ENCODE measurements around the gene THRSP. TPM values are rescaled to one million over a fixed set of nuclear protein-coding genes. Genes with fewer than 3 reads are reported as not detected.

THRSP gene
- total RNA-seq, 2 experiments from 2014 or later: not detected

- peaks cover 70% of the 10 kb centered on the region for H3K36me3 Mint-ChIP-seq (ENCODE audit: low read depth)
- no peak for DNase-seq
- peak overlapping the region; percentile 9 for H3K27ac Mint-ChIP-seq
- Histone ChIP-seq H3K9me3 (ENCODE audit: control insufficient read depth in 1 of 2, insufficient read depth in 1 of 2, low read length in 2 of 2) (no peaks in the 10 kb centered on the region), H3K4me1 (ENCODE audit: insufficient read depth, low read length) (peaks cover 10% of the 10 kb centered on the region), H3K36me3 (ENCODE audit: insufficient read depth, low read length) (peaks cover 40% of the 10 kb centered on the region), H3K27ac (ENCODE audit: low read depth in 1 of 2, low read length in 2 of 2) (no peak overlapping the region), H3K27me3 (ENCODE audit: control insufficient read depth in 1 of 2, insufficient read depth in 2 of 2, low read length in 2 of 2) (no peaks in the 10 kb centered on the region), H3K4me3 (ENCODE audit: low read length) (no peak overlapping the region)
- H3K27me3 Mint-ChIP-seq: no peaks in the 10 kb centered on the region
- ChIA-PET CTCF (no interaction called here), POLR2A (no interaction called here)
- no peak for ATAC-seq (ENCODE audit: poor library complexity)
- H3K9me3 Mint-ChIP-seq: no peaks in the 10 kb centered on the region
- peaks cover 23% of the 10 kb centered on the region for H3K4me1 Mint-ChIP-seq (ENCODE audit: low read depth)
- intact Hi-C loops (cut with DNase I, micrococcal nuclease): no loop called here
- TF ChIP-seq CTCF (IDR thresholded peaks at IDR 0.05): no peak
- H3K4me3 Mint-ChIP-seq: no peak overlapping the region
Measured at GRCh38 chr11:78071717-78072116, 8.1 kb downstream of the THRSP start.

- intact Hi-C loops (cut with DNase I, micrococcal nuclease): no loop called here
- peaks cover 17% of the 10 kb centered on the region for H3K4me1 ChIP-seq (ENCODE audit: insufficient read depth, low read length)
- no peak overlapping the region for H3K27ac Mint-ChIP-seq
- peaks cover 40% of the 10 kb centered on the region for H3K36me3 ChIP-seq (ENCODE audit: insufficient read depth, low read length)
- no peak for ATAC-seq (ENCODE audit: poor library complexity)
- H3K9me3 ChIP-seq (ENCODE audit: control insufficient read depth in 1 of 2, insufficient read depth in 1 of 2, low read length in 2 of 2): no peaks in the 10 kb centered on the region
- DNase-seq: no peak
- ChIA-PET CTCF (no interaction called here), POLR2A (no interaction called here)
- H3K4me1 Mint-ChIP-seq (ENCODE audit: low read depth): peaks cover 28% of the 10 kb centered on the region
- no peaks in the 10 kb centered on the region for H3K27me3 Mint-ChIP-seq
- H3K4me3 ChIP-seq (ENCODE audit: low read length): no peak overlapping the region
- no peak for TF ChIP-seq CTCF (IDR thresholded peaks at IDR 0.05)
- H3K9me3 Mint-ChIP-seq: no peaks in the 10 kb centered on the region
- peaks cover 69% of the 10 kb centered on the region for H3K36me3 Mint-ChIP-seq (ENCODE audit: low read depth)
- no peaks in the 10 kb centered on the region for H3K27me3 ChIP-seq (ENCODE audit: control insufficient read depth in 1 of 2, insufficient read depth in 2 of 2, low read length in 2 of 2)
- no peak overlapping the region for H3K4me3 Mint-ChIP-seq
- H3K27ac ChIP-seq (ENCODE audit: low read depth in 1 of 2, low read length in 2 of 2): no peak overlapping the region
Measured at GRCh38 chr11:78072455-78072854, 8.8 kb downstream of the THRSP start.

- H3K4me1 Mint-ChIP-seq (ENCODE audit: low read depth): peaks cover 48% of the 10 kb centered on the region
- H3K27ac ChIP-seq (ENCODE audit: low read depth in 1 of 2, low read length in 2 of 2): no peak overlapping the region
- peak overlapping the region; percentile 39 for H3K27ac Mint-ChIP-seq
- H3K9me3 Mint-ChIP-seq: no peaks in the 10 kb centered on the region
- POLR2A ChIA-PET: no interaction called here
- intact Hi-C loops (cut with DNase I, micrococcal nuclease): loop anchor here in 1 of 2 experiments (5.0 kb wide), 1 partner anchor 77 kb away; no protein-coding TSS in a partner anchor
- CTCF ChIA-PET: no interaction called here
- H3K4me1 ChIP-seq (ENCODE audit: insufficient read depth, low read length): peaks cover 32% of the 10 kb centered on the region
- no peak overlapping the region for H3K4me3 Mint-ChIP-seq
- ATAC-seq (ENCODE audit: poor library complexity) (no peak), DNase-seq (no peak)
- no peak overlapping the region for H3K4me3 ChIP-seq (ENCODE audit: low read length)
- H3K36me3 Mint-ChIP-seq (ENCODE audit: low read depth): peaks cover 62% of the 10 kb centered on the region
- H3K27me3 ChIP-seq (ENCODE audit: control insufficient read depth in 1 of 2, insufficient read depth in 2 of 2, low read length in 2 of 2): no peaks in the 10 kb centered on the region
- no peaks in the 10 kb centered on the region for H3K9me3 ChIP-seq (ENCODE audit: control insufficient read depth in 1 of 2, insufficient read depth in 1 of 2, low read length in 2 of 2)
- TF ChIP-seq CTCF (IDR thresholded peaks at IDR 0.05): no peak
- H3K27me3 Mint-ChIP-seq: no peaks in the 10 kb centered on the region
- H3K36me3 ChIP-seq (ENCODE audit: insufficient read depth, low read length): peaks cover 26% of the 10 kb centered on the region
Measured at GRCh38 chr11:78074756-78075155, 11.1 kb downstream of the THRSP start.

Data from CD4-positive, alpha-beta T cell (primary cell).